HT-29 (cell line): Measurements from ENCODE around the gene NDUFB11. TPM values are rescaled to one million over a fixed set of nuclear protein-coding genes. Genes with fewer than 3 reads are reported as not detected.

ENCODE experiments used
- small RNA-seq: library from RNA; depleted of rRNA; stranded (forward); fragments of <200 nt; gene quantifications from one replicate; pipeline ENCODE3, GENCODE V24; 2014
- total RNA-seq: library from RNA; depleted of rRNA; stranded (reverse); fragments of >200 nt; shearing (Covaris generic); gene quantifications from 2 replicates; pipeline ENCODE4 v1.2.3, GENCODE V29; 2014; rRNA removed

The NDUFB11 gene
- total RNA-seq, 1 experiment from 2014 or later: 196 TPM

Small RNA genes lying within 50 kb of the gene (small RNA-seq; reads per million reads assigned to genes)
- 19.1 reads per million, percentile 91 among the genes with 10 or more reads in this experiment for gene RNU12-2P

Other genes starting within 250 kb of the NDUFB11 start
- gene JADE3, start 232.3 kb downstream of the NDUFB11 start, total RNA-seq: 5.0 and 5.3 TPM in 2 replicates
- gene RGN, start 66.3 kb downstream of the NDUFB11 start, total RNA-seq: 0.05 TPM in 2 replicates
- gene RBM10, start 519 bp upstream of the NDUFB11 start, total RNA-seq: 81.2 and 81.5 TPM in 2 replicates
- gene UBA1, start 49.1 kb upstream of the NDUFB11 start, total RNA-seq: 323 and 337 TPM in 2 replicates
- 118 and 137 TPM in 2 replicates for gene CDK16, start 74.0 kb upstream of the NDUFB11 start, total RNA-seq
- 13.6 and 21.2 TPM in 2 replicates for gene USP11, start 88.3 kb upstream of the NDUFB11 start, total RNA-seq
- not detected in 2 replicates for gene ZNF157, start 225.9 kb upstream of the NDUFB11 start, total RNA-seq